MV-4-11 (cell line): ENCODE measurements around the gene DSTYK.
A peak's percentile ranks its signal among the peaks of the same experiment; 100 is the strongest.
"Not testable (repeated sequence)": the region's sequence is repeated elsewhere in the genome, so short reads cannot be mapped to it uniquely, and the experiment has no call there.

Experiments
- DNase-seq: peaks from one replicate; lab custom pipeline; 2025; lab: John Stamatoyannopoulos, UW

Gene DSTYK

DNA sequence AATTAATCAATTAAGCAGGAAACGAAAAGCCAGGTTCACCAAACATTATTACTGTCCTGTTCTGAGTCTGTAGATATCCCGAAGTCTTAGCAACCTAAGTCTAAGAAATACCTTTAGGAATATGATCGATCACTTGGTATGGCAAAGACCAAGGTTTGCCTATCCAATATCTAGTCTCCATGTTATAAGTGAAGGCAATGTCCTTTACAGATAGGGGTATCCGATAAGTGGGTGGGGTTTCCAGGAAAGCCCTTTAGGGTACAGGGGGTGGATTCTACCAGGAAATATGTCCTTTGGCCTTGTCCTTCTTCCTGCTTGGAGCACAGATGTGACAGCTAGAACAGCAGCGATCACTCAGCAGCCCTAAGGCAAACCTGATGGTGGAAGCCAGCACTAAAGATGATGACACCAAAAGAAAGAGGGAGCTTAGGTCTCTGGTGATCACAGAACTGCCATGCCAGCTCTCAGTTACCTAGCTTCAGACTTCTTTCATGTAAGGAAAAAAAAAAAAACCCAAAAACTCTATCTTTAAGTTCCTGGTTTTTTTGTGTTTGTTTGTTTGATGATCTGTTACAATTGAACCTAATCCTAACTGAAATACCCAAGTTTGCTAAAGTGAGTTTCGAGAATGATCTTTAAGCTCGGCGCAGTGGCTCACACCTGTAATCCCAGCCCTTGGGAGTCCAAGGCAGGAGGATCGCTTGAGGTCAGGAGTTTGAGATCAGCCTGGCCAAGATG lies 40.8 kb downstream of the DSTYK start:
- no peak for DNase-seq

DNA sequence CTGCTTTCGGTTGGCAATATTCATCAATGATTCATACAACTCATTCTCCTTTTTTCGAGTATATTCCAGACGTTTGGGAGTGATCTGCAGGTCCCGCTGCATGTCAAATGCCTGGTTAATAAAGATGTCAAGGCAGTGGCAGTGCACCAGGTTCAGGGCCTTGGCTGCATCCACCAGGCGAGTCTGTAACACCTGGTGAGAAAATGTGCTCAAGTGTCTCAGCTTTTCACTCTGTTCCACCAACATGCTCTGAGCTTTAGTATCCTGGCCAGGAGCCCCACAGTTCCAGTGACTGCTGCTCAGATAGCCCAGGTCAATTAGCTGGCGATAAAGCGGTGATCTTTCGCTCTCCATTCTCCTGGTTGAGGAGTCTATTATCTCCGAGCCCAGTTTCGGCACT lies 42.3 kb downstream of the DSTYK start:
- DNase-seq = no peak

- DNase-seq = no peak
Observed at GRCh38 chr1:205168291-205168690, 43.2 kb downstream of the DSTYK start.

DNA sequence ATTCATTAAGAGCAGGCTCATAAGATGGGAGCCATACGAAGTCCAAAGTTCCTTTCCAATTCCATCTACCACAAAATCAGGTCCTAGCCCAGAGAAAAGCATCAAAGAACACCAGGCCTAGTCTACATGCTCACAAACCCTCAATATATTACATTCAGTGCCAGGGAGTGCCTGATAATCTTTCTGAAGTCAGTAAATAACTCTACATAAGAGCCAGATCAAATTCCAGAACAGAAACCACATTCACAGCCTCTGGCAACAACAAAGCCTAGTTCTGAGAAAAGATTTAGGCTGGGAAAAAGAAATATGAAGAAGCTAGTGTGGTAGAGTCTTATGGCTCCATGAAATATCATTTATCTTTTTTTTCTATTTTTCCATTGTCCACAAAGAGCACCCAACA lies 49.2 kb downstream of the DSTYK start:
- DNase-seq = no peak

GRCh38 chr1:205161076-205161475 lies 50.4 kb downstream of the DSTYK start:
- DNase-seq = no peak

- no peak for DNase-seq
Observed at GRCh38 chr1:205158048-205158616, 53.4 kb downstream of the DSTYK start.

DNA sequence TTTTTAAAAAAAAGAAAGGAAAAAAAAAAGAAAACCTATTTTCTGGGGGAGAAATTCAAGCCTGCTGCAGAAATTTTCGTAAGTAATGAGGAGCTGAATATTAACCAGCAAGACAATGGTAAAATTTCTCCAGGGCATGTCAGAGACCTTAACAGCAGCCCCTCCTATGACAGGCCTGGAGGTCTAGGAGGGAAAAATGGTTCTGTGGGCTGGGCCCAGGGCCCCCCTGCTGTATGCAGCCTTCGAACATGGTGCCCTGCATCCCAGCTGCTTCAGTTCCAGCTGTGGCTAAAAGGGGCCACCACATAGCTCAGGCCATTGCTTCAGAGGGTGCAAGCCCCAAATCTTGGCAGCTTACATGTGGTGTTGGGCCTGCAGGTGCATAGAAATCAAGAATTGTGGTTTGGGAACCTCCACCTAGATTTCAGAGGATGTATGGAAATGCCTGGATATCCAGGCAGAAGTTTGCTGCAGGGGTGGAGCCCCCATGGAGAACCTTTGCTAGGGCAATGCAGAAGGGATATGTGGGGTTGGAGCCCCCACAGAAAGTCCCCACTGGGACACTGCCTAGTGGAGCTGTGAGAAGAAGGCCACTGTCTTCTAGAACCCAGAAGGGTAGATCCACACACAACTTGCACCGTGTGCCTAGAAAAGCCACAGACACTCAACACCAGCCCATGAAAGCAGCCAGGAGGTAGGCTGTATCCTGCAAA lies 55.7 kb downstream of the DSTYK start:
- DNase-seq = not testable (repeated sequence)

GRCh38 chr1:205152505-205152904 lies 59.0 kb downstream of the DSTYK start:
- DNase-seq = no peak

GRCh38 chr1:205150651-205151428 lies 60.7 kb downstream of the DSTYK start:
- no peak for DNase-seq

DNA sequence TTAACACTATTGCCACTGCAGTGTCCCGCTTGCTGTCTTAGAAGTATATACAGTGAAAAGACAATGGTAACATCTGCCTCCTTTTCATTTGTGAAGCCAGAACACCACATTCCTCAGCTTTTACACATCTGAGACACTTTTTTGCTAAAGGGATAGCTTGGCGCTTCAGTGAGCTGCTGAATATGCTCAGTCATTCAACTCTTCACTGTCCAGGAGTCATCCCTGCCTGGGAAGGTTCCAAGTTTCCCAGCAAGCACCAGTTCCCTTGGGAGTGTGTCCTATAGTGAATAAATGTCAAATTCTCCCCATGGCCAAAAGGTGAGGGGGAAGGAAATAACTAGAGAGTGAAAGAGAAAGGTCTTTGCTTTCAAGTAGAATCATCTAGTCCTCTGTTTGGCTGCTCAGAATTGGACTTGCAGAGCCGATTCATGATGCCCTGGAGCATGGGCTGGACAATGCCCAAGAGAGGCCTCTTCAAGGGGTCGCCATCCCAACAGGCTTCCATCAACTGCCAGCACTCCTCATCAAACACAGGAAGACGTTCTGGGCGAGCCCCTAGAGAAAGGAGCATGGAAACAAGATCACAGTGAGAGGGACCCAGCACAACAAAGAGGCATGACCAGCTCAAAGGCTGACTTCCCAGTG lies 64.2 kb downstream of the DSTYK start:
- DNase-seq = no peak

- DNase-seq = no peak
Observed at GRCh38 chr1:205144751-205145150, 66.8 kb downstream of the DSTYK start.

DNA sequence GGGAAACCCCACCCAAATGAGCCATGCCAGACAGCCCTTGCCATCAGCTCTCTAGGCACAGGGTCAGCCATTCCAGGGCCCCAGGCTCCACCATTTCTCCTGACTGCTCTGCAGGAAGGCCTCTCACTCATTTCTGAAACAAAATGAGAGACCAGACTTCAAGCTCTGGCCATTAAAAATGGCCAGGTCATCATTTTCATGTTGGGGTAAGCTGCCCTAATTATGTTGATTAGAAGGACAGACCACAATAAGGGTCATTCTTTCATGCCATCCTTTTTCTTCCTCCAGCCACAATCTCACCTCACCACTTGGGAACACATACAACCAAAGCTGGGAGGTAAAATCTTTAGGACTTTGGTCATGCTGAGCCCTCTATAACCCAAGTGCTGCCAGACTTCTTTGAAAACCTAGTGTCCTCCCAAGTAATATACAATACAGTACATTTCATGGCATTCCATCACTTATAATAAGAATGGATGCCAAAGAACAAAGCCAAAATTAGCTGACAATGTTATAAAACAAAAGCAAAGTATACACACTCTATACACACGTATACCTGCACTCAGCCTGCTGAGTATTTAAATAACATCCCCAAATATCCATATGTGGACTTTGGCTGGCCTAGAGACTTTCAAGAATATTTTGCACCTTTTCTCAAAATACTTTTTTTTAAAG lies 67.3 kb downstream of the DSTYK start:
- DNase-seq = no peak

DNA sequence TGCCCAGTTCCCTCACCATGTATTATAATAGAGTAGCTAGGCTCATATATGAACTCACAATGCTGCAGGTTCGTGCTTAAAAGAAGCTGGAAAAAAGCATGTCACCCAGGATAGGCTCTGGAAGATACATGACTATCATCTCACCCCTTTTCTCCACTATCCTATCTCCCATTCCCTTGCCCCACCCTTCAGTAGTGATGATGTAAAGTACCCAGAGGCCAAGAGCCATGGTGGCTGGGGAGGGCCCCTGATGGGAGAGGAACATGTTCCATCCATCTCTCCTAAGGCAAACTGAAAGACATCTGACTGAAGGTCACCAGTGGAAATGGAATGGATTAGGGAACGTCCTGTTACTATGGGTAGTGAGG lies 69.4 kb downstream of the DSTYK start:
- no peak for DNase-seq

- peak; percentile 80 for DNase-seq
Observed at GRCh38 chr1:205141236-205142101, 70.0 kb downstream of the DSTYK start.

- no peak for DNase-seq
Observed at GRCh38 chr1:205140113-205140512, 71.4 kb downstream of the DSTYK start.

DNA sequence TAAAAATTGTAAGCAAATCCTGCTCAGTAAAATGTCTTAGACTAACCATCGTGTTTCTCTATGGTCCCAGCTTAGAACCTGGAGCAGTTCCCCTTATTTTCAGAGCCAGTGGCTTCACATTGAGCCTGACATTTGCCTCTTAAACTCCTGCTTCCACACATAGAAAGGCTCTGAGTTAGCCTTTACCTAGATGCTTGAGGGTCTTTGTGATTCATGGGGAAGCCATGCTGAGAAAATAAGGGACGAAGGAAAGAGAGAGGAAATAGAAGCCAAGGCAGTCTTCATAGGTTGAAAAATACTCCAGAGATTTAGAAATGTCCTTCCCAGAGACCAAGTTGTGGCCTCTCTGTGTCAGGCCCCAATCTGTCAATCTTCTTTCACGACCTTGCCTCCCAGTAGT lies 73.6 kb downstream of the DSTYK start:
- DNase-seq = peak; percentile 16

DNA sequence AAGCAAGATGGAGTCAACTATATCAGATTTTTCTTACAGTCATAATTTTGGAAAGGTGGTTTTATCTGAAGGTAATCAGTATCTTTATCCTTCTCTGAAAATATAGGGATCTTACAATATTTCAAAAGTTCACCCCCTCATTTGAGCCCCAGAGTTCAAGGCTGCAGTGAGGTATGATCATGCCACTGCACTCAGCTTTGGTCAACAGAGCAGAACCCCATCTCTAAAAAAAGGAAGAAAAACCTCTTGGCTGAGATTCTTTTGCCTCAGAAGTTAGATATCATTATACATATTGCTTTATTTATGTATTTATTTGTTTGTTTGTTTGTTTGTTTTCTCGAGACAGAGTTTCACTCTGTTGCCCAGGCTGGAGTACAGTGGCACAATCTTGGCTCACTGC lies 78.2 kb downstream of the DSTYK start:
- DNase-seq = no peak

DNA sequence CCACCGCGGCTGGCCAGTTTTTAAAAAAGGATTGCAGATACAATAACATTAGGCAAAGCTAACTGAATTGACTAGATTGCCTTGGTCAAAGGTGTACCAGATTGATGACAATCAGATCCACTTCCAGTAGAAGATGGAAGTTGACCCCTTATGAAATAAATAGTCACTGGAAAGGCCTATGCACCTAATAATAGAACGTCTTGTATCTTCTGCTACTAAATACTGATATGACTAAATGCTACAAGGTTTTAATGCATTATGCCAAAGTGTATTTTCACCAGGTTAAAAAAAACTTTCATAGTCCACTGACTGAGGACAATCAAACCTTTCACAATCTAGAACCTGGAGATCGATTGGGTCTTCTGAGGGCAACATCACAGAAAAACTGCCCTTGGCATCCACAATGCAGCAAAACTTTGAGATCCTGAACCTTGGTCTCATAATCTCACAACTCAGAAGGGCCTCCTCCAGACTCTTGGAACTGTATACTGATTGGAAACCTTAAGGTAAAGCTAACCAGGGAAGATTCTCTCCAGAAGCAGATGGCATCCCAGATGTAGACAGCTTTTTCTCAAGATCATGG lies 82.0 kb downstream of the DSTYK start:
- no peak for DNase-seq

- no peak for DNase-seq
Observed at GRCh38 chr1:205128050-205128449, 83.5 kb downstream of the DSTYK start.

GRCh38 chr1:205127646-205128045 lies 83.9 kb downstream of the DSTYK start:
- DNase-seq = peak; percentile 70
